Left ventricle myocardium superior (tissue), 1 donor: Measurements from ENCODE around the gene IKBIP. TPM values are rescaled to one million over a fixed set of nuclear protein-coding genes. Genes with fewer than 3 reads are reported as not detected.
"Not testable (repeated sequence)": the region's sequence is repeated elsewhere in the genome, so short reads cannot be mapped to it uniquely, and the experiment has no call there.

Source experiments
- ATAC-seq: fragments of 200-7000 bp; cut with Tn5 transposase; one replicate; pipeline ENCODE4 v1.9.1; 2020; ENCODE audit warnings: mild to moderate bottlenecking, moderate library complexity
- DNase-seq: peaks from one replicate; pipeline ENCODE4 v3.0.0-alpha.2; 2020
- intact Hi-C: fragments of 100-400 bp; cut with micrococcal nuclease; formaldehyde crosslinking; loops from one replicate; pipeline ENCODE4 v1.11.0; 2022
- total RNA-seq: library from RNA; stranded (reverse); fragmentation: NEBNext Ultra II Directional; extraction: Animal tissue kit (Norgen Biotek cat#: 25700); gene quantifications from one replicate; pipeline ENCODE4 v1.2.1, GENCODE V29; 2021
- donor health status: DM: no; HTN: yes; CAD: no; lungs with severe emphysema.

IKBIP gene
- total RNA-seq, 1 donor from 2014 or later: 4.0 TPM

DNA sequence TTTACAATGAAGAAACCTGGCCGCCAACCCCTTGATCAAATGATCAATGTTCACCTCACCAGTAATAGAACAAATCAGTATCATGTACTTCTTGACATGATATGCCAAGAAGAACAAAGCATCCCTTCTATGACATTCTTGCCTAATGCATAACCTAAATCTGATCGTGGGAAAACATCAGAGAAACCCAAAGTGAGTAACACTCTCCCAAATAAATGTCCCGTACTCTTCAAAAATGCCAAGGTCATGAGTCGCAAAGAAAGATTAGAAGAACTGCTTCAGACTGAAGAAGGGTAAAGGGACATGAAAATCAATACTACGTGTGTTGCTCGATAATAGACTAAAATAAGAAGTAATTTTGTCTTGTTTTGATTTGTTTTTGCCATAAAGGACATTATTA is 62.5 kb downstream of the IKBIP start:
- DNase-seq (no peak), ATAC-seq (no peak)
- intact Hi-C loops: no loop called here

DNA sequence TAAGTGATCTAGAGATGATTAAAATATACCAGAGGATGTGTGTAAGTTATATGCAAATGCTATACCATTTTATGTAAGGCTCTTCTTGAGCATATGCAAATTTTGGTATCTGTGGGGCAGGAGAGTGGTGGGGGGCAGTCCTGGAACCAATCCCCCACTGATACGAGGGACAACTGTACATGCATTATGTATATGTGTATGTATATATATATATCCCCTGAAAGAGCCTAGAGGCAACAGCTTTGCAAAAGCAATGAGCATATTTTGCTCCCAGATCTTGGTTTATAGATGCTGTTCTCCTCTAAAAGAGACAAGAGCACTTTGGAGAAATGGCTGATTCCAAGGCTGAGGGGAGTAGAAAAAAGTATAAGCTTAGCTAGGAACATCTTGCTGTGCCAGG is 63.5 kb downstream of the IKBIP start:
- intact Hi-C loops: no loop called here
- no peak for DNase-seq
- no peak for ATAC-seq

- DNase-seq (no peak), ATAC-seq (no peak)
- intact Hi-C loops: no loop called here
Observed at GRCh38 chr12:98580695-98581094, 63.9 kb downstream of the IKBIP start.

- intact Hi-C loops: no loop called here
- DNase-seq (no peak), ATAC-seq (no peak)
Observed at GRCh38 chr12:98579835-98580234, 64.8 kb downstream of the IKBIP start.

DNA sequence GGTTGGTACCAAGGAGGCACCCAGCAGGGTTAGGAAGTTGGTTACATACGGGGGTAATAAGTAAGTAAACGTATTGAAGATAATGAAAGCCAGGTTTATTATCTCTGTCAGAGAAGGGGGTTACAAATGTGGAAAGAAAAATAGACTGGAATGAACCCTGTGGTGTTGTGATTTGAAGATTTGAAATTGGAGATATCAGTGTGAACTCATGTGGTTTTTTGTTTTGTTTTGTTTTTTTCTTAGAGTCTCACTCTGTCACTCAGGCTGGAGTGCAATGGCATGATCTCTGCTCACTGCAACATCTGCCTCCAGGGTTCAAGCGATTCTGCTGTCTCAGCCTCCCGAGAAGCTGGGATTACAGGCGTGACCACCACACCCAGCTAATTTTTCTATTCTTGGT is 65.2 kb downstream of the IKBIP start:
- intact Hi-C loops: no loop called here
- DNase-seq (no peak), ATAC-seq (no peak)

DNA sequence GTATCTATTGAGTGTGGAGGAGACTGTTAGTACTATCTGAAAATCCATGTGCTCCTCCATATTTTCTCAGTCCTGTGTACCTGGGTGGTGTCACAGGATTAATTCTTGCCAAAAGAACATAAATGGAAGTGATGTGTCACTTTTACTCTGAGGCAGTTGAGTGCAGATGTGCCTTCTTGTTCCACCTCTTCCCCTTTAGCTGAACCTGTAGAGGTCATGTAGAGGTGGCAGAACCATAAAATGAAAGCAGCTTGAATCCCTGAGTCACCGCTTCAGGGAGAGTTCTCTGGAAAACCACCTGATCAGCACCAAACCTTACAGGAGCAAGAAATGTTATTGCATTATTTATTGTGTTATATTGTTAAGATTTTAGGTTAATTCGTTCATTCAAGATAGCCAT is 65.8 kb downstream of the IKBIP start:
- ATAC-seq (no peak), DNase-seq (no peak)
- intact Hi-C loops: no loop called here

GRCh38 chr12:98578392-98578791 is 66.2 kb downstream of the IKBIP start:
- no peak for ATAC-seq
- intact Hi-C loops: no loop called here
- DNase-seq: no peak

DNA sequence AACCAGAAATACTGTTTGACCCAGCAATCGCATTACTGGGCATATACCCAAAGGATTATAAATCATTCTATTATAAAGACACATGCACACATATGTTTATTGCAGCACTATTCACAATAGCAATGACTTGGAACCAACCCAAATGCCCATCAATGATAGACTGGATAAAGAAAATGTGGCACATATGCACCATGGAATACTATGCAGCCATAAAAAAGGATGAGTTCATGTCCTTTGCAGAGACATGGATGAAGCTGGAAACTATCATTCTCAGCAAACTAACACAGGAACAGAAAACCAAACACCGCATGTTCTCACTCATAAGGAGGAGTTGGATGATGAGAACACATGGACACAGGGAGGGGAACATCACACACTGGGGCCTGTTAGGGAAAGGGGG is 67.8 kb downstream of the IKBIP start:
- intact Hi-C loops, ATAC-seq, DNase-seq: not testable (repeated sequence)

- intact Hi-C loops: no loop called here
- ATAC-seq (no peak), DNase-seq (no peak)
Observed at GRCh38 chr12:98575013-98575412, 69.6 kb downstream of the IKBIP start.

Other genes with a start within 250 kb of the IKBIP start
- 16.2 TPM for gene TMPO, start 129.2 kb downstream of the IKBIP start, total RNA-seq
- gene SLC25A3, start 51.1 kb downstream of the IKBIP start, total RNA-seq: 1,843 TPM
- gene APAF1, start 502 bp upstream of the IKBIP start, total RNA-seq: 3.8 TPM